ENCODE data around the gene TSGA10. TPM values are rescaled to one million over a fixed set of nuclear protein-coding genes. Genes with fewer than 3 reads are reported as not detected.

TSGA10 gene
- total and polyA plus RNA-seq, 2 experiments from 2014 or later, result 6.4 to 24.2 TPM

DNA sequence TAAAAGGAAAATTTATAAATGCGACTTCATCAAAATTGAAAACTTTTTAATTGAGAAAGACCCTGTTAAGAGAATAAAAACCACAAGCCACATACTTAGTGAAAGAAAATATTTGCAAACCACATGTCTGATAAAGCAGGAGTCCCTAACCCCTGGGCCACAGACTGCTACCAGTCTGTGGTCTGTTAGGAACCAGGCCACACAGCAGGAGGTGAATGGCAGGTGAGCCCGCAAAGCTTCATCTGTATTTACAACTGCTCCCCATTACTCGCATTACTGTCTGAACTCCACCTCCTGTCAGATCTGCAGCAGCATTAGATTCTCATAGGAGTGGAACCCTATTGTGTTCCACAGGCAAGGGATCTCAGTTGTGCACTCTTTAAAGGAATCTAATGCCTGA lies 123.3 kb downstream of the TSGA10 start:
- H3K4me3 ChIP-seq, result no peak overlapping the region
- no peaks in the 10 kb centered on the region for H3K9me2 ChIP-seq (ENCODE audit: insufficient read depth)
- H3K4me1 ChIP-seq (ENCODE audit: insufficient read depth), result peaks cover 6% of the 10 kb centered on the region; the same call in 1 of the 2 replicates
- H3K27me3 ChIP-seq (ENCODE audit: insufficient read depth), result no peaks in the 10 kb centered on the region
- TF ChIP-seq, protein P1, sequence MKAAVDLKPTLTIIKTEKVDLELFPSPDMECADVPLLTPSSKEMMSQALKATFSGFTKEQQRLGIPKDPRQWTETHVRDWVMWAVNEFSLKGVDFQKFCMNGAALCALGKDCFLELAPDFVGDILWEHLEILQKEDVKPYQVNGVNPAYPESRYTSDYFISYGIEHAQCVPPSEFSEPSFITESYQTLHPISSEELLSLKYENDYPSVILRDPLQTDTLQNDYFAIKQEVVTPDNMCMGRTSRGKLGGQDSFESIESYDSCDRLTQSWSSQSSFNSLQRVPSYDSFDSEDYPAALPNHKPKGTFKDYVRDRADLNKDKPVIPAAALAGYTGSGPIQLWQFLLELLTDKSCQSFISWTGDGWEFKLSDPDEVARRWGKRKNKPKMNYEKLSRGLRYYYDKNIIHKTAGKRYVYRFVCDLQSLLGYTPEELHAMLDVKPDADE (IDR thresholded peaks at IDR 0.05), result no peak
- TF ChIP-seq STAT1 (IDR thresholded peaks at IDR 0.05; ENCODE audit: unreplicated experiment) (no peak), EZH2phosphoT487 (IDR thresholded peaks at IDR 0.05; ENCODE audit: unreplicated experiment) (no peak), CREB1 (CRISPR knock-in tag; IDR thresholded peaks at IDR 0.05; ENCODE audit: low read depth) (no peak), CTCF (conservative IDR thresholded peaks at IDR 0.05; ENCODE audit: low read depth in 2 of 2) (no peak), POLR2AphosphoS5 (IDR thresholded peaks at IDR 0.05; ENCODE audit: low read depth) (no peak)
- TF ChIP-seq, protein P2, sequence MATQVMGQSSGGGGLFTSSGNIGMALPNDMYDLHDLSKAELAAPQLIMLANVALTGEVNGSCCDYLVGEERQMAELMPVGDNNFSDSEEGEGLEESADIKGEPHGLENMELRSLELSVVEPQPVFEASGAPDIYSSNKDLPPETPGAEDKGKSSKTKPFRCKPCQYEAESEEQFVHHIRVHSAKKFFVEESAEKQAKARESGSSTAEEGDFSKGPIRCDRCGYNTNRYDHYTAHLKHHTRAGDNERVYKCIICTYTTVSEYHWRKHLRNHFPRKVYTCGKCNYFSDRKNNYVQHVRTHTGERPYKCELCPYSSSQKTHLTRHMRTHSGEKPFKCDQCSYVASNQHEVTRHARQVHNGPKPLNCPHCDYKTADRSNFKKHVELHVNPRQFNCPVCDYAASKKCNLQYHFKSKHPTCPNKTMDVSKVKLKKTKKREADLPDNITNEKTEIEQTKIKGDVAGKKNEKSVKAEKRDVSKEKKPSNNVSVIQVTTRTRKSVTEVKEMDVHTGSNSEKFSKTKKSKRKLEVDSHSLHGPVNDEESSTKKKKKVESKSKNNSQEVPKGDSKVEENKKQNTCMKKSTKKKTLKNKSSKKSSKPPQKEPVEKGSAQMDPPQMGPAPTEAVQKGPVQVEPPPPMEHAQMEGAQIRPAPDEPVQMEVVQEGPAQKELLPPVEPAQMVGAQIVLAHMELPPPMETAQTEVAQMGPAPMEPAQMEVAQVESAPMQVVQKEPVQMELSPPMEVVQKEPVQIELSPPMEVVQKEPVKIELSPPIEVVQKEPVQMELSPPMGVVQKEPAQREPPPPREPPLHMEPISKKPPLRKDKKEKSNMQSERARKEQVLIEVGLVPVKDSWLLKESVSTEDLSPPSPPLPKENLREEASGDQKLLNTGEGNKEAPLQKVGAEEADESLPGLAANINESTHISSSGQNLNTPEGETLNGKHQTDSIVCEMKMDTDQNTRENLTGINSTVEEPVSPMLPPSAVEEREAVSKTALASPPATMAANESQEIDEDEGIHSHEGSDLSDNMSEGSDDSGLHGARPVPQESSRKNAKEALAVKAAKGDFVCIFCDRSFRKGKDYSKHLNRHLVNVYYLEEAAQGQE (IDR thresholded peaks at IDR 0.05; ENCODE audit: unreplicated experiment), result no peak
- DNase-seq (ENCODE audit: low spot score) (peak; percentile 26), ATAC-seq (no peak; the same call in 1 of the 3 replicates)
- H3K4me2 ChIP-seq, result no peak overlapping the region
- no peak overlapping the region for H2AFZ ChIP-seq
- H3K27ac Mint-ChIP-seq, result no peak overlapping the region
- no peaks in the 10 kb centered on the region for H3K36me3 ChIP-seq (ENCODE audit: insufficient read depth)
- H3K36me3 Mint-ChIP-seq (ENCODE audit: low read depth), result peaks cover 3% of the 10 kb centered on the region; the same call in 1 of the 3 replicates
- no peaks in the 10 kb centered on the region for H4K20me1 ChIP-seq (replicated peaks; ENCODE audit: insufficient read depth)
- no peaks in the 10 kb centered on the region for H3F3A ChIP-seq (replicated peaks; ENCODE audit: low read depth)
- no peak overlapping the region for H3K4me3 Mint-ChIP-seq
- peaks cover 11% of the 10 kb centered on the region for H3K4me1 Mint-ChIP-seq
- H3K9me3 Mint-ChIP-seq, result no peaks in the 10 kb centered on the region
- no peaks in the 10 kb centered on the region for H3K79me2 ChIP-seq (replicated peaks; ENCODE audit: insufficient read depth)
- H3K27ac ChIP-seq (ENCODE audit: low read depth), result no peak overlapping the region
- peaks cover 1% of the 10 kb centered on the region for H3K27me3 Mint-ChIP-seq (ENCODE audit: insufficient read depth, low read depth, poor library complexity)

GRCh38 chr2:99028558-99028957 lies 126.2 kb downstream of the TSGA10 start:
- Mint-ChIP-seq H3K27ac (no peak overlapping the region), H3K27me3 (ENCODE audit: insufficient read depth, low read depth, poor library complexity) (peaks cover 2% of the 10 kb centered on the region), H3K36me3 (ENCODE audit: low read depth) (no peaks in the 10 kb centered on the region), H3K4me3 (no peak overlapping the region), H3K4me1 (peaks cover 4% of the 10 kb centered on the region; the same call in 2 of the 3 replicates), H3K9me3 (no peaks in the 10 kb centered on the region)
- H3K36me3 ChIP-seq (ENCODE audit: insufficient read depth), result no peaks in the 10 kb centered on the region
- H3F3A ChIP-seq (replicated peaks; ENCODE audit: low read depth), result no peaks in the 10 kb centered on the region
- H3K27ac ChIP-seq (ENCODE audit: low read depth), result no peak overlapping the region
- H3K4me3 ChIP-seq, result no peak overlapping the region
- H3K79me2 ChIP-seq (replicated peaks; ENCODE audit: insufficient read depth), result no peaks in the 10 kb centered on the region
- DNase-seq (ENCODE audit: low spot score) (no peak), ATAC-seq (no peak)
- H4K20me1 ChIP-seq (replicated peaks; ENCODE audit: insufficient read depth), result no peaks in the 10 kb centered on the region
- no peak overlapping the region for H2AFZ ChIP-seq
- TF ChIP-seq, protein P2 (IDR thresholded peaks at IDR 0.05; ENCODE audit: unreplicated experiment), result peak; percentile 46
- no peak for TF ChIP-seq STAT1 (IDR thresholded peaks at IDR 0.05; ENCODE audit: unreplicated experiment)
- H3K4me1 ChIP-seq (ENCODE audit: insufficient read depth), result no peaks in the 10 kb centered on the region
- H3K9me2 ChIP-seq (ENCODE audit: insufficient read depth), result no peaks in the 10 kb centered on the region
- H3K27me3 ChIP-seq (ENCODE audit: insufficient read depth), result no peaks in the 10 kb centered on the region
- no peak overlapping the region for H3K4me2 ChIP-seq

All from GM23338 (cell line).